GM12878 (cell line): Measurements from ENCODE around the gene KLHDC8A. TPM values are rescaled to one million over a fixed set of nuclear protein-coding genes. Genes with fewer than 3 reads are reported as not detected.

Source experiments
- ATAC-seq: fragments of 200-7000 bp; cut with Tn5 transposase; 3 replicates; pipeline ENCODE4 v1.9.1; 2020; ENCODE audit warnings: mild to moderate bottlenecking, moderate library complexity
- BruUV-seq: library from RNA; stranded (reverse); fragments of 400-500 nt; replicated peaks from 2 replicates; lab custom pipeline; 2021; lab: Mats Ljungman, UMichigan
- CTCF ChIA-PET: fragments of 300-600 bp; sonication (Branson Sonifier 250); formaldehyde crosslinking; extraction: SDS; loops from one replicate; lab custom pipeline; 2021; ENCODE audit warnings: inconsistent platforms; lab: Yijun Ruan, JAX
- POLR2A ChIA-PET: fragments of 350-600 bp; formaldehyde crosslinking; extraction: SDS; loops from one replicate; lab custom pipeline; 2021; ENCODE audit warnings: inconsistent platforms; lab: Charles Lee
- RAD21 ChIA-PET: fragments of 300-600 bp; sonication (Branson Sonifier 250); formaldehyde crosslinking; loops from one replicate; lab custom pipeline; 2023; ENCODE audit warnings: antibody characterized with exemption; ENCODE audit not compliant: unreplicated experiment; lab: Charles Lee
- SMC1A ChIA-PET: fragments of 300-600 bp; sonication (Branson Sonifier 250); formaldehyde crosslinking; loops from one replicate; lab custom pipeline; 2023; ENCODE audit not compliant: unreplicated experiment, uncharacterized antibody; lab: Charles Lee
- DNase-seq: peaks from one replicate; pipeline ENCODE4 v3.0.0-alpha.2; 2011; ENCODE audit warnings: low read depth, low spot score
- FAIRE-seq: peaks from 3 replicates; lab custom pipeline; 2011; peaks lifted over from hg19 to GRCh38; lab: Jason Lieb, UNC
- H2AFZ ChIP-seq: 2 replicates; pipeline ENCODE4 v1.6.0; 2011; ENCODE audit warnings: low read depth, low read length, control low read depth; ENCODE audit not compliant: control insufficient read depth
- H3K27ac ChIP-seq: 2 replicates; pipeline ENCODE4 v1.5.1; 2011; ENCODE audit warnings: control low read depth; ENCODE audit not compliant: control insufficient read depth, insufficient read depth
- H3K27me3 ChIP-seq, 2 experiments: replicated peaks in 1 of 2; 2 replicates each; pipeline versions ENCODE4 v1.6.0 to v1.6.1; 2011; ENCODE audit warnings: low read length in 1 of 2; ENCODE audit not compliant: control insufficient read depth in 2 of 2, insufficient read depth in 2 of 2
- H3K36me3 ChIP-seq, 2 experiments: 2 replicates each; pipeline ENCODE4 v1.5.1; 2011; ENCODE audit warnings: low read length in 1 of 2; ENCODE audit not compliant: control insufficient read depth in 2 of 2, insufficient read depth in 2 of 2
- H3K4me1 ChIP-seq: 2 replicates; pipeline ENCODE4 v1.6.1; 2011; ENCODE audit warnings: mild to moderate bottlenecking, low read length, moderate library complexity, mixed read lengths; ENCODE audit not compliant: control insufficient read depth, insufficient read depth
- H3K4me2 ChIP-seq: 2 replicates; pipeline ENCODE4 v1.6.0; 2011; ENCODE audit warnings: control low read depth; ENCODE audit not compliant: control insufficient read depth, insufficient read depth
- H3K4me3 ChIP-seq: fragments of 200-600 bp; sonication (generic); 2 replicates; pipeline ENCODE4 v1.5.1; 2016
- H3K79me2 ChIP-seq: 2 replicates; pipeline ENCODE4 v1.6.0; 2011; ENCODE audit warnings: low read length; ENCODE audit not compliant: control insufficient read depth, insufficient read depth
- H3K9ac ChIP-seq: 2 replicates; pipeline ENCODE4 v1.8.0; 2011; ENCODE audit warnings: low read length, control low read depth, mixed read lengths; ENCODE audit not compliant: control insufficient read depth, insufficient read depth
- H3K9me3 ChIP-seq: replicated peaks from 3 replicates; pipeline ENCODE4 v1.5.1; 2011; ENCODE audit warnings: mild to moderate bottlenecking, low read length; ENCODE audit not compliant: control insufficient read depth, insufficient read depth
- H4K20me1 ChIP-seq: 2 replicates; pipeline ENCODE4 v1.6.0; 2011; ENCODE audit not compliant: control insufficient read depth, insufficient read depth
- CEBPB ChIP-seq, 2 experiments: fragments of 150-350 bp in 1 of 2; IDR thresholded peaks; 2 replicates each; pipeline ENCODE4 v1.6.1; 2012 to 2014; ENCODE audit warnings: low read depth in 2 of 2, low read length in 2 of 2, borderline replicate concordance in 1 of 2, inconsistent platforms in 1 of 2
- NR2F1 ChIP-seq: fragments of 450-650 bp; conservative IDR thresholded peaks from 2 replicates; pipeline ENCODE4 v1.6.1; 2017; ENCODE audit warnings: mild to moderate bottlenecking
- WGBS: methylation state at CpG from one replicate; pipeline ENCODE4 v1.1.6; 2016; ENCODE audit warnings: low lambda C conversion rate; ENCODE audit not compliant: insufficient replicate concordance, insufficient coverage; ENCODE audit errors: missing lambda C conversion rate; 5-methylcytosine and 5-hydroxymethylcytosine counted together
- in situ Hi-C: fragments of 300-500 bp; cut with MboI; formaldehyde crosslinking; loops from 9 replicates; pipeline ENCODE4 v1.14.3; 2018; ENCODE audit warnings: mixed read lengths
- intact Hi-C: fragments of 100-400 bp; cut with micrococcal nuclease; formaldehyde crosslinking; loops from one replicate; pipeline ENCODE4 v1.14.2; 2022; ENCODE audit not compliant: unreplicated experiment
- polyA plus RNA-seq, 11 experiments: library from polyadenylated mRNA; depleted of rRNA in 4 of 11; unstranded in 6 of 11; stranded (reverse) in 5 of 11; fragments of >200 nt; fragmentation: Nextera tagmentation in 4 of 11; fragmentation: Illumina TruSeq in 1 of 11; extraction: Ambion mirVana in 4 of 11; extraction: Trizol in 1 of 11; gene quantifications; 1 replicate in 1 of 11; 2 replicates in 10 of 11; pipeline versions ENCODE4 v1.2.1 to v1.2.3, GENCODE V29; 2011 to 2016; ENCODE audit warnings: inconsistent platforms in 2 of 11, missing spikeins in 2 of 11, low read depth in 1 of 11
- total RNA-seq, 4 experiments: library from RNA; depleted of rRNA in 3 of 4; stranded (reverse); fragments of >200 nt in 3 of 4; fragmentation: Illumina TruSeq in 1 of 4; extraction: Trizol in 1 of 4; gene quantifications; 2 replicates each; pipeline versions ENCODE4 v1.2.1 to v1.2.3, GENCODE V29; 2013 to 2021
- TF ChIP-seq, protein P1 (sequence below): IDR thresholded peaks from 2 replicates; pipeline ENCODE4 v1.6.1; 2011; ENCODE audit warnings: low read depth, low read length, improper control_type of control experiment, borderline replicate concordance

KLHDC8A gene
- total and polyA plus RNA-seq, 10 of the 15 experiments (the other 5 are each of a cell fraction or from before 2014, with no cell fraction given): not detected

DNA sequence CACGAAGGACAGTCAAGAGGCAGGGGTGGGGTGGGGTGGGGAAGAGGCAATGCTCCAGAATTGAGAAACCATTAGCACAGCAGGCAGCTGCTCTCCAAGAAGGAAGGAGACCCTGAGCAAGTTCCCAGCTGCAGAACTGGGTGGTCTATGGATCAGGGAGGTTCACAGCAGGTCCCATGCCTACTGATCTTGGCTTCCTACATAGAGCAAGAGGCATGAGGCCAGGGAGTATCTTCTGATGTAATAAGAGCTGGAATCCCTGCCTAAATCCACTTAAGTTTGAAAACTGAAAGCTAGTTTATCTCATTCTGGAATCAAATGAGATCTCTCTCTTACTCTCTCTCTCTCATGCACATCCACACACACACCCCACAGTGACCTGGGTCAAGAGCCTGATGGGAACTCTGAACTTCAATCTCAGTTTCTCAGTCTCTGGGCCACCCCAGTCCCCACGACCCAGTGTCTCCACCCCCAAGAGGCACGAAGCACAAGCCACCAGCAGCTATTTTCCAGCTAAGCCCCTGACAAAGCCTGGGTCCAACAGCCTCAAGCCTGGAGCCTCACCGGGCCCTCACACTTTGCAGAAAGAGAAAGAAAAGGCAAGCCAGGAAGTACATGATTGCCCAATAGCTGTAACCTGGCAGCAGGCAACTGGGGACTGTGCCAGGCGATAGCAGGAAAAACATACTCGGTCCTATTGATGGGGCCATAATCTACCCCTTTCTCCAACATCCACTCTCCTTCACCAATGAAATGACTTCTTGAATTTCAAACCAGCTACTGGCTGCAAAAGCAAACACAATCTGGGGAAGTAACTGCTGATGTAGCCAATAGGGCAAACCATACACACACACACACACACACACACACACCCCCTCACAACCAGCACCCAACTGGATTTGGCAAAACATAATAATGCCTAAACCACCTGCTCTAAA, 37.4 kb downstream of the KLHDC8A start:
- POLR2A ChIA-PET: interaction anchor here (0.5 to 8.0 kb wide), 8 partner anchors 9 to 1992 kb away, joined by 3 to 106 read pairs (median 9); no protein-coding TSS in a partner anchor
- H3K36me3 ChIP-seq: no peaks in the 10 kb centered on the region
- no peaks in the 10 kb centered on the region; the same call in 2 of the 3 replicates for H3K9me3 ChIP-seq
- H3K27me3 ChIP-seq: peaks cover 0 to 8% of the 10 kb centered on the region in 2 experiments; a peak in 3 of 4 replicates
- no TSS peak for BruUV-seq
- H3K4me3 ChIP-seq: no peak overlapping the region
- WGBS: 13% methylated on average over 6 of the region's 6 CpGs
- peak; percentile 25 for ATAC-seq
- no peaks in the 10 kb centered on the region for H3K79me2 ChIP-seq
- RAD21 ChIA-PET: interaction anchor here (0.6 to 23.9 kb wide), 15 partner anchors 9 to 376 kb away, joined by 3 to 892 read pairs (median 3); no protein-coding TSS in a partner anchor
- FAIRE-seq: no peak
- CTCF ChIA-PET: interaction anchor here (1.6 to 59.5 kb wide), 5 partner anchors 17 to 112 kb away, joined by 4 to 2333 read pairs (median 17); no protein-coding TSS in a partner anchor
- SMC1A ChIA-PET: interaction anchor here (0.7 to 35.1 kb wide), 9 partner anchors 9 to 90 kb away, joined by 3 to 1445 read pairs (median 4); no protein-coding TSS in a partner anchor
- H3K4me2 ChIP-seq: peak overlapping the region; percentile 59
- peak overlapping the region; percentile 16 for H2AFZ ChIP-seq
- no peak for DNase-seq
- intact Hi-C loops: loop anchor here (2.0 kb wide), 1 partner anchor 35 kb away; no protein-coding TSS in a partner anchor
- H3K9ac ChIP-seq: no peak overlapping the region
- no peaks in the 10 kb centered on the region; the same call in 1 of the 2 replicates for H4K20me1 ChIP-seq
- TF ChIP-seq NR2F1 (0 out of 2 replicates have a peak, but pooled peaks have one; percentile 20), CEBPB (IDR thresholded peaks at IDR 0.05; ENCODE audit: borderline replicate concordance in 1 of 2, low read depth in 2 of 2, low read length in 2 of 2) (peak in 1 of 2 experiments; percentile 78; a peak in 1 of 4 replicates)
- TF ChIP-seq, protein P1, sequence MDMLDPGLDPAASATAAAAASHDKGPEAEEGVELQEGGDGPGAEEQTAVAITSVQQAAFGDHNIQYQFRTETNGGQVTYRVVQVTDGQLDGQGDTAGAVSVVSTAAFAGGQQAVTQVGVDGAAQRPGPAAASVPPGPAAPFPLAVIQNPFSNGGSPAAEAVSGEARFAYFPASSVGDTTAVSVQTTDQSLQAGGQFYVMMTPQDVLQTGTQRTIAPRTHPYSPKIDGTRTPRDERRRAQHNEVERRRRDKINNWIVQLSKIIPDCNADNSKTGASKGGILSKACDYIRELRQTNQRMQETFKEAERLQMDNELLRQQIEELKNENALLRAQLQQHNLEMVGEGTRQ: no peak
- in situ Hi-C loops: loop anchor here (5.0 kb wide), 1 partner anchor 37 kb away; no protein-coding TSS in a partner anchor
- peaks cover 11% of the 10 kb centered on the region for H3K4me1 ChIP-seq
- no peak overlapping the region for H3K27ac ChIP-seq
